ENCODE results near the gene CEACAM5.
A peak's percentile ranks its signal among the peaks of the same experiment; 100 is the strongest.
"Not testable (repeated sequence)": the region's sequence is repeated elsewhere in the genome, so short reads cannot be mapped to it uniquely, and the experiment has no call there.

Gene CEACAM5

GRCh38 chr19:41744850-41745249 is 36.4 kb downstream of the CEACAM5 start:
- DNase-seq, result no peak

- no peak for DNase-seq
These were observed 37.3 kb downstream of the CEACAM5 start for GRCh38 chr19:41745756-41746155.

- peak; percentile 78 for DNase-seq
These were observed 38.3 kb downstream of the CEACAM5 start for GRCh38 chr19:41746593-41747227.

GRCh38 chr19:41748012-41748411 is 39.6 kb downstream of the CEACAM5 start:
- DNase-seq, result no peak

- DNase-seq, result not testable (repeated sequence)
These were observed 42.1 kb downstream of the CEACAM5 start for GRCh38 chr19:41750248-41751134.

- no peak for DNase-seq
These were observed 44.7 kb downstream of the CEACAM5 start for GRCh38 chr19:41753159-41753558.

GRCh38 chr19:41753936-41754529 is 45.6 kb downstream of the CEACAM5 start:
- no peak for DNase-seq

GRCh38 chr19:41755328-41755913 is 47.0 kb downstream of the CEACAM5 start, which contains the start of gene CEACAM6:
Gene CEACAM6, plus strand, starts transcription at chr19:41755530. Its CDS starts 109 bp downstream, at chr19:41755639.
- no peak for DNase-seq

- DNase-seq, result no peak
These were observed 50.4 kb downstream of the CEACAM5 start for GRCh38 chr19:41758846-41759245.

- DNase-seq, result no peak
These were observed 58.7 kb downstream of the CEACAM5 start for GRCh38 chr19:41767115-41767514.

GRCh38 chr19:41768105-41768504 is 59.7 kb downstream of the CEACAM5 start:
- not testable (repeated sequence) for DNase-seq

- no peak for DNase-seq
These were observed 61.2 kb downstream of the CEACAM5 start for GRCh38 chr19:41769608-41770007.

GRCh38 chr19:41771410-41771809 is 63.0 kb downstream of the CEACAM5 start:
- no peak for DNase-seq

GRCh38 chr19:41774515-41774980 is 66.1 kb downstream of the CEACAM5 start:
- DNase-seq, result peak; percentile 99

- no peak for DNase-seq
These were observed 68.3 kb downstream of the CEACAM5 start for GRCh38 chr19:41776700-41777099.

Data from NCI-H510A (cell line).